Endothelial cell of umbilical vein (primary cell): ENCODE measurements around the gene RPS13. TPM values are rescaled to one million over a fixed set of nuclear protein-coding genes. Genes with fewer than 3 reads are reported as not detected.
"Not testable (repeated sequence)": the region's sequence is repeated elsewhere in the genome, so short reads cannot be mapped to it uniquely, and the experiment has no call there.

Source experiments
- BruUV-seq: library from RNA; stranded (reverse); fragments of 400-500 nt; replicated peaks from 2 replicates; lab custom pipeline; 2021; lab: Mats Ljungman, UMichigan
- CTCF ChIA-PET: fragments of 300-600, 350-600 bp; sonication (Branson Sonifier 250); formaldehyde crosslinking; loops from one replicate; lab custom pipeline; 2021; ENCODE audit warnings: antibody characterized with exemption, inconsistent platforms; lab: Charles Lee
- POLR2A ChIA-PET: fragments of 300-600, 350-600 bp; sonication (Branson Sonifier 250); formaldehyde crosslinking; loops from one replicate; lab custom pipeline; 2021; ENCODE audit warnings: antibody characterized with exemption, inconsistent platforms; lab: Charles Lee
- DNase-seq: peaks from one replicate; pipeline ENCODE4 v3.0.0-alpha.2; 2011; ENCODE audit warnings: low read depth, low spot score
- FAIRE-seq: peaks from 2 replicates; lab custom pipeline; 2011; peaks lifted over from hg19 to GRCh38; lab: Jason Lieb, UNC
- H2AFZ ChIP-seq: 2 replicates; pipeline ENCODE4 v1.6.0; 2012; ENCODE audit warnings: low read depth, low read length, control low read depth, inconsistent platforms
- H3K27ac ChIP-seq: 2 replicates; pipeline ENCODE4 v1.5.1; 2011; ENCODE audit warnings: low read depth, mild to moderate bottlenecking, control low read depth, low read length, moderate library complexity; ENCODE audit not compliant: insufficient read depth
- H3K27me3 ChIP-seq, 2 experiments: 2 replicates each; pipeline versions ENCODE4 v1.6.0 to v1.6.1; 2011; ENCODE audit warnings: low read length in 2 of 2, mixed read lengths in 1 of 2; ENCODE audit not compliant: control insufficient read depth in 2 of 2, insufficient read depth in 2 of 2
- H3K36me3 ChIP-seq, 2 experiments: 2 replicates in 1 of 2; 3 replicates in 1 of 2; pipeline ENCODE4 v1.5.1; 2011; ENCODE audit warnings: low read length in 2 of 2, mild to moderate bottlenecking in 1 of 2, moderate library complexity in 1 of 2; ENCODE audit not compliant: control insufficient read depth in 2 of 2, insufficient read depth in 2 of 2; ENCODE audit errors: extremely low read depth in 1 of 2
- H3K4me1 ChIP-seq: 3 replicates; pipeline ENCODE4 v1.5.1; 2011; ENCODE audit warnings: mild to moderate bottlenecking, low read length; ENCODE audit not compliant: control insufficient read depth, insufficient read depth; ENCODE audit errors: extremely low read depth
- H3K4me2 ChIP-seq: 2 replicates; pipeline ENCODE4 v1.6.1; 2011; ENCODE audit warnings: low read length, control low read depth, mixed read lengths; ENCODE audit not compliant: insufficient read depth
- H3K4me3 ChIP-seq, 3 experiments: fragments of 200-600 bp in 1 of 3; sonication (generic), shearing (Covaris generic) in 1 of 3; replicated peaks in 1 of 3; 2 replicates each; pipeline ENCODE4 v1.5.1; 2011 to 2016; ENCODE audit warnings: control low read depth in 3 of 3, low read length in 3 of 3, mild to moderate bottlenecking in 2 of 3, inconsistent platforms in 1 of 3, low read depth in 1 of 3, moderate library complexity in 1 of 3; ENCODE audit not compliant: insufficient read depth in 1 of 3
- H3K79me2 ChIP-seq: 2 replicates; pipeline ENCODE4 v1.6.0; 2012; ENCODE audit warnings: low read length, inconsistent platforms; ENCODE audit not compliant: control insufficient read depth, insufficient read depth
- H3K9ac ChIP-seq: replicated peaks from 2 replicates; pipeline ENCODE3; 2011; ENCODE audit warnings: low read length, control low read depth; ENCODE audit not compliant: insufficient read depth; ENCODE audit errors: extremely low read depth
- H3K9me1 ChIP-seq: replicated peaks from 3 replicates; pipeline ENCODE4 v1.6.0; 2011; ENCODE audit warnings: mild to moderate bottlenecking, low read length; ENCODE audit not compliant: control insufficient read depth, insufficient read depth; ENCODE audit errors: extremely low read depth
- H3K9me3 ChIP-seq: replicated peaks from 2 replicates; pipeline ENCODE4 v1.5.1; 2012; ENCODE audit warnings: low read length, inconsistent platforms; ENCODE audit not compliant: control insufficient read depth, insufficient read depth
- H4K20me1 ChIP-seq: replicated peaks from 2 replicates; pipeline ENCODE3; 2011; ENCODE audit warnings: mild to moderate bottlenecking, low read length; ENCODE audit not compliant: control insufficient read depth, insufficient read depth; ENCODE audit errors: extremely low read depth
- EZH2 ChIP-seq: IDR thresholded peaks from 2 replicates; pipeline ENCODE4 v1.6.1; 2012; ENCODE audit warnings: borderline replicate concordance, low read depth, mild to moderate bottlenecking, moderate library complexity, low read length, inconsistent platforms; ENCODE audit not compliant: severe bottlenecking
- FOS ChIP-seq: IDR thresholded peaks from 2 replicates; pipeline ENCODE4 v1.6.1; 2011; ENCODE audit warnings: mild to moderate bottlenecking, low read length, moderate library complexity, borderline replicate concordance; ENCODE audit not compliant: insufficient read depth
- JUN ChIP-seq: IDR thresholded peaks from 2 replicates; pipeline ENCODE4 v1.6.1; 2011; ENCODE audit warnings: borderline replicate concordance, low read depth; ENCODE audit not compliant: insufficient read length, insufficient read depth
- MYC ChIP-seq: IDR thresholded peaks from one replicate; pipeline ENCODE4 v1.6.1; 2011; ENCODE audit warnings: mild to moderate bottlenecking, low read depth, low read length
- POLR2A ChIP-seq: IDR thresholded peaks from 2 replicates; pipeline ENCODE4 v1.6.1; 2012; ENCODE audit warnings: low read depth, mild to moderate bottlenecking, control low read depth, low read length
- POLR2AphosphoS5 ChIP-seq: IDR thresholded peaks from 2 replicates; pipeline ENCODE4 v1.6.1; 2012; ENCODE audit warnings: low read depth, mild to moderate bottlenecking, control low read depth, low read length, moderate library complexity; ENCODE audit not compliant: insufficient read depth
- dilution Hi-C: fragments of 300-500 bp; cut with MboI; formaldehyde crosslinking; loops from one replicate; pipeline ENCODE4 v1.15.0; 2019; ENCODE audit warnings: low sequenced_read_pairs; ENCODE audit not compliant: extremely low pct_ligation_motif_present
- intact Hi-C: fragments of 100-400 bp; cut with micrococcal nuclease; formaldehyde crosslinking; loops from one replicate; pipeline ENCODE4 v1.10.0; 2022
- polyA plus RNA-seq, 4 experiments: library from polyadenylated mRNA; depleted of rRNA in 3 of 4; stranded (reverse) in 3 of 4; unstranded in 1 of 4; fragments of >200 nt; gene quantifications; 2 replicates each; pipeline versions ENCODE4 v1.2.1 to v1.2.3, GENCODE V29; 2011 to 2012; ENCODE audit warnings: missing spikeins in 1 of 4
- total RNA-seq: library from RNA; stranded (reverse); gene quantifications from 2 replicates; pipeline ENCODE4 v1.2.3, GENCODE V29; 2021
- TF ChIP-seq, protein P1 (sequence below), 2 donors: IDR thresholded peaks; 1 replicate in 1 of 2; 2 replicates in 1 of 2; pipeline ENCODE4 v1.5.1; 2011; ENCODE audit warnings: low read length in 2 of 2, mild to moderate bottlenecking in 2 of 2, moderate library complexity in 2 of 2, control low read depth in 1 of 2, inconsistent platforms in 1 of 2, low read depth in 1 of 2; ENCODE audit not compliant: insufficient read depth in 1 of 2; ENCODE audit errors: extremely low read depth in 1 of 2
- TF ChIP-seq, protein P2 (sequence below): IDR thresholded peaks from 2 replicates; pipeline ENCODE4 v1.6.1; 2011; ENCODE audit not compliant: insufficient read depth, insufficient read length

RPS13 gene
- total and polyA plus RNA-seq, 2 donors (not counting 3 experiments of a cell fraction or from before 2014, with no cell fraction given) = 1,169 to 1,745 TPM

GRCh38 chr11:17098038-17098437 is 20.6 kb upstream of the RPS13 start:
- Histone ChIP-seq H3K4me1 (no peaks in the 10 kb centered on the region), H3K4me3 (no peak overlapping the region), H3K9ac (no peak overlapping the region), H3K27ac (no peak overlapping the region), H3K79me2 (no peaks in the 10 kb centered on the region), H3K4me2 (no peak overlapping the region), H2AFZ (no peak overlapping the region), H4K20me1 (no peaks in the 10 kb centered on the region), H3K27me3 (no peaks in the 10 kb centered on the region), H3K36me3 (peaks cover 16 to 33% of the 10 kb centered on the region in 2 experiments), H3K9me1 (no peaks in the 10 kb centered on the region), H3K9me3 (no peaks in the 10 kb centered on the region)
- dilution Hi-C loops (no loop called here), intact Hi-C loops (no loop called here)
- FAIRE-seq = no peak
- ChIA-PET POLR2A (interaction anchor here (0.6 kb wide), 1 partner anchor 106 kb away, joined by 4 read pairs; no protein-coding TSS in a partner anchor), CTCF (interaction anchor here (1.3 kb wide), 1 partner anchor 11 kb away, joined by 3 read pairs; no protein-coding TSS in a partner anchor)
- DNase-seq = no peak
- TF ChIP-seq POLR2A = no peak
- no peak for TF ChIP-seq EZH2
- TF ChIP-seq FOS = no peak
- TF ChIP-seq, protein P1, sequence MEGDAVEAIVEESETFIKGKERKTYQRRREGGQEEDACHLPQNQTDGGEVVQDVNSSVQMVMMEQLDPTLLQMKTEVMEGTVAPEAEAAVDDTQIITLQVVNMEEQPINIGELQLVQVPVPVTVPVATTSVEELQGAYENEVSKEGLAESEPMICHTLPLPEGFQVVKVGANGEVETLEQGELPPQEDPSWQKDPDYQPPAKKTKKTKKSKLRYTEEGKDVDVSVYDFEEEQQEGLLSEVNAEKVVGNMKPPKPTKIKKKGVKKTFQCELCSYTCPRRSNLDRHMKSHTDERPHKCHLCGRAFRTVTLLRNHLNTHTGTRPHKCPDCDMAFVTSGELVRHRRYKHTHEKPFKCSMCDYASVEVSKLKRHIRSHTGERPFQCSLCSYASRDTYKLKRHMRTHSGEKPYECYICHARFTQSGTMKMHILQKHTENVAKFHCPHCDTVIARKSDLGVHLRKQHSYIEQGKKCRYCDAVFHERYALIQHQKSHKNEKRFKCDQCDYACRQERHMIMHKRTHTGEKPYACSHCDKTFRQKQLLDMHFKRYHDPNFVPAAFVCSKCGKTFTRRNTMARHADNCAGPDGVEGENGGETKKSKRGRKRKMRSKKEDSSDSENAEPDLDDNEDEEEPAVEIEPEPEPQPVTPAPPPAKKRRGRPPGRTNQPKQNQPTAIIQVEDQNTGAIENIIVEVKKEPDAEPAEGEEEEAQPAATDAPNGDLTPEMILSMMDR (IDR thresholded peaks at IDR 0.05; ENCODE audit: extremely low read depth in 1 of 2, insufficient read depth in 1 of 2, low read depth in 1 of 2, low read length in 2 of 2) = no peak
- TF ChIP-seq, protein P2, sequence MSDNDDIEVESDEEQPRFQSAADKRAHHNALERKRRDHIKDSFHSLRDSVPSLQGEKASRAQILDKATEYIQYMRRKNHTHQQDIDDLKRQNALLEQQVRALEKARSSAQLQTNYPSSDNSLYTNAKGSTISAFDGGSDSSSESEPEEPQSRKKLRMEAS = no peak
- TF ChIP-seq POLR2AphosphoS5 = no peak
- TF ChIP-seq MYC = no peak
- TF ChIP-seq JUN = no peak
- no TSS peak for BruUV-seq

- H4K20me1 ChIP-seq, dilution Hi-C loops, CTCF ChIA-PET, H2AFZ ChIP-seq, H3K27ac ChIP-seq, POLR2A ChIA-PET, BruUV-seq, H3K9ac ChIP-seq, H3K27me3 ChIP-seq, H3K4me3 ChIP-seq, FAIRE-seq, H3K9me1 ChIP-seq, H3K4me2 ChIP-seq, H3K4me1 ChIP-seq, DNase-seq, intact Hi-C loops, H3K79me2 ChIP-seq, H3K9me3 ChIP-seq: not testable (repeated sequence)
- H3K36me3 ChIP-seq = peaks cover 5 to 11% of the 10 kb centered on the region in 2 experiments
These were observed 8.5 kb upstream of the RPS13 start for GRCh38 chr11:17085976-17086375.
